HG02763 (cell line): ENCODE data around the gene ADK.
"Not testable (repeated sequence)": the region's sequence is repeated elsewhere in the genome, so short reads cannot be mapped to it uniquely, and the experiment has no call there.

ENCODE experiments used
- ATAC-seq: cut with Tn5 transposase; IDR thresholded peaks from one replicate; pipeline ENCODE4 v1.9.1; 2021; ENCODE audit warnings: mild to moderate bottlenecking, moderate library complexity; ENCODE audit not compliant: unreplicated experiment

Gene ADK

DNA sequence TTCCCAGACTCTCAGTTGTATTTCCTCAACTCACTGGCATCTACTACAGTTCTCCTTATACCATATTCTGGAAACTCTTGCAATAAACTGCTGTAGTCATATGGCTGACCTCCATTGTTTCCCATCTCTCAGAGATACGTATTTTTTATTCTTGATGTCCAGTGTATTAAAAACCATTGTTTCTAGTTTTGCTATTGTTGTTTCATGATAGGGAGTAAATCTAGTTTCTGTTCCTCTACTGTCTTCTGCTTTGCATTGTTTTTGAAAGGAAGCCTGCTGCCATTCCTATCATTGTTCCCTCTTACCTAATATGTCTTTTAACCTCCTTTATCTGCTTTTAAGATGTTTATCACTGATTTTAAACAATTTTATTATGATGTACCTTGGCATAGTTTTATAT lies 255.0 kb downstream of the ADK start:
- no peak for ATAC-seq

- ATAC-seq = no peak
Measured at GRCh38 chr10:74415146-74415839, 264.3 kb downstream of the ADK start.

- no peak for ATAC-seq
Measured at GRCh38 chr10:74417397-74417796, 266.4 kb downstream of the ADK start.

DNA sequence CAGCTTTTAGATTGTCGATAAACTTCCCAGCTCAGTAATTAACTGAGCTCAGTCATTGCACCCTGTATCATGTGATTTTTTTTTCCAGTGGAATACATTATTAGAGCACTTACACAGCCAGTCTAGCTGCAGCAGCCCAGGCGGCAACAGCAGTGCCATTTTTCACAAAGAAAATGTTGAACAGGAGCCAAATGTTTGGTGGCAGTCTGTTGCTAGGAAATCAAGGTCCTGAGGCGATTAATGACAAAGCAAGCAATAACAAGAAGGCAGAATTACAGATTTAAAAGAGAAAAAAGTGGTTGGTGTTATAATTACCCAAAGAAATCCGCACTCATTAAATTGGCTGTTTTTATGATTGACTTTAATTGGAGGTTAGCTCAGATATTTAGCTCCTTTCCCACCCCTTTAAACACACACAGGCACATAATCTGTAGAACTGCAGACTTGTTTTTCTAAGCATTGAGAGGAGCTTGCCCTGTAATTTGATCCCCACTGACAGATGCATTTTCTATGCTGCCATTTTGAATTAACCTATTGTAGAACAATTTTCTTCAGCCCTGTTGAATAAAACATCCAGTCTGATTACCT lies 267.4 kb downstream of the ADK start:
- no peak for ATAC-seq

DNA sequence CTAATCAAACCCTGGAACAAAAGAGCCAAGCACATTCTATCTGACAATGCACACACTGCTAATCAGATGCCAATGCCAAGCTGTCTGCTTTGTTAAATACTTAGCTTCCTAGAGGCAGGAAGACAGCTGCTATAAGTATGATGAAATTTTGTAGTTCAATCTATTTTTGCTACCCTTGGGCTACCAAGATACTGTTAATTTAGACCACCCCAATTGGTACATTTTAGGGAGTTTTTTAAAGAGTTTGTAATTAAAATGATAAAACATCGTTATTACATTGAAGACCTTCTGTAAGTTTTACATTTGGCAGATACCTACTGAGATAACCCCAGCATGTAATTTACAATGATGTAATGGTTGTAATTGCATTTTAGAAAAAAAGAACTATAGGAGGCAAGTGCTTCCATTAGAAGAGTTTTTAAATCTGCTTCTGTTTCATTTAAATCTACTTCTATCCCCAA lies 268.5 kb downstream of the ADK start:
- no peak for ATAC-seq

DNA sequence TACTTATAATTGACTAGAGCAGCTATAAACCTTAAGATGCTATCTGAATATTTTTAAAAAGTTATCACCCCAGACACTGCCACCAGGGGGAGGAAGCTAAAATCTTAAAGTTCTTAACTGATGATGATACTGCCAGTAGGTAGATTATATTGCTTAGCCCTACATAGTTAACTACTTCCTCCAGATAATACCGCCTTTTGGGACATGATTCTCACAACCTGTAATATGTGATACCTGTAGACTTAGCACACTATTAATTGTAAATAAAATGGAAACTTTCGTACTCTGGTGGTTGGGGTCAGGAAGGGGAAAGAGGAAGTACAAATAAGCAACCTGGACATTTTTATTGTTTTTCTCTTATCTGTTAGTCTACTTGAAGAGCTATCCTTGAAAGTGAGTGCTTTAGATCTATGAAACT lies 268.9 kb downstream of the ADK start:
- no peak for ATAC-seq

GRCh38 chr10:74424565-74424964 lies 273.5 kb downstream of the ADK start:
- ATAC-seq = no peak

DNA sequence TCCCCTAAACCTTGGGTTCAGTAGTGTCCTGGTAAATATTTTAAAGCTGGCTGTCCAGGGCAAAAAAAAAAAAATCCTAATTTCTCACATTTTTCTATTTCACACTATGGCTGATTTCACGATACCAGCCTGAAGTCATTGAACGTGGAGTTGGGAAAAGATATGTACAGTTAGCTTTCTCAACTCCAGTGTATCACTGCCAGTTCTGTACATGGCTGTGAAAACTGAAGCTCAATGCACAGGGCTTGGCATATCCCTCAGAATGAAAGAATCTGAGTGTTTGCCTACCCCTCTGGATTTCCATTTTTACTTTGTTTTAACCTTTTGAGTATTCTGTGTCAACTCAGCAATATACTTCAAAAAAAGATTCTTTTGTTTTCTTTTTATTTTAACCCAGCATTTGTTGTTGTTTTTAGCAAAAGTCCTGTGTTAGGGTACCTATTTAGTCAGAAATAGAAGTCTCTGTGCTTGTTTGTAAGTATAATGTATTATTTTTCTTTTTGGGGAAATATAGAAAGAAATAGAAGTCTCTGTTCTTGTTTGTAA lies 274.5 kb downstream of the ADK start:
- no peak for ATAC-seq

DNA sequence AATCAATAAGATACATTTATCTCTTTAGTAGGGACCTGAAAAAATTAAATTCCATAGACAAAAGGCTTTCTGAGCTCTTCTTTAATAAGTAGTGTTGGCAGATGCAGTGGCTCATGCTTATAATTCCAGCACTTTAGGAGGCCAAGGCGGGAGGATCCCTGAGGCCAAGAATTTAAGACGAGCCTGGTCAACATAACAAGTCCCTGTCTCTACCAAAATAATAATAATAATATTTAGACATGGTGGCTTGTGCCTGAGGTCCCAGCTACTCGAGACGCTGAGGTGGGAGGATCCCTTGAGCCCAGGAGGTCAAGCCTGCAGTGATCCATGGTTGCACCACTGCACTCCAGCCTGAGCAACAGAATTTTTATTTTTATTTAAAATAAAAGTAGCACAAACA lies 280.8 kb downstream of the ADK start:
- ATAC-seq = no peak

- ATAC-seq = no peak
Measured at GRCh38 chr10:74432841-74433594, 282.0 kb downstream of the ADK start.

DNA sequence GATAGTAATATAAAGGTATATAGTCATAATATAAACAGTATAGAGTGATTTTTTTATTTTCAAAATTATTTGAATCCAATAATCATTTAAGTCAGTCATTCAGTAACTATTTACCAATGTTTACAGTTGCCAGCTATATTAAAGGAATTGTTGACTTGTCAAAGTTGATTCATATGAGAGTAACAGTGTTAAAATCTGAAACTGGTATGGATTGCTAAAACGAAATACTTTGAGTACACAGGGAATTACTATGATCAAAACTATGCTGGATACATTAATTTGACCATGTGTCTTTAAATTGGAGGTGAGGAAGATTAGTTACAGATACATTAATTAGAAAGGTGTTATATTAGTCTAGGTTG lies 282.6 kb downstream of the ADK start:
- ATAC-seq = no peak

GRCh38 chr10:74433993-74434392 lies 283.0 kb downstream of the ADK start:
- ATAC-seq = no peak

DNA sequence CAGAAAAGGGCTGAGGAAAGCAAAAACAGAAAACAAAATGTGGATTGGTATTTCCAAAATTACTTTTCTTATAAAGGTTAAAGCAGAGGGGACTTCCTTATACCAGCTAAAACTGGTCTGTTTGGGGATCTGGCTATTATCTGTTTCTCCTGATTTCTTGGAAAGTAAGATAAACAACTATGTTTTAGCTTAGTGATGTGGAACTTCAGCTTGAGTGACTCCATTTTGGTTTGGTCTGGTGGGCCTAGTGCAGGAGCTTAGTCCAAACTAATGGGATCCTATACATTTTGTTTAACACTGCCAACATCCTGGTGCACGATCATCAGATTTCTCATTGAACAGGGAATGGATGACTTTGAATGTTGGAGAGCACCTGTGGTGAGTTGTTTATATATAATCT lies 283.5 kb downstream of the ADK start:
- no peak for ATAC-seq

DNA sequence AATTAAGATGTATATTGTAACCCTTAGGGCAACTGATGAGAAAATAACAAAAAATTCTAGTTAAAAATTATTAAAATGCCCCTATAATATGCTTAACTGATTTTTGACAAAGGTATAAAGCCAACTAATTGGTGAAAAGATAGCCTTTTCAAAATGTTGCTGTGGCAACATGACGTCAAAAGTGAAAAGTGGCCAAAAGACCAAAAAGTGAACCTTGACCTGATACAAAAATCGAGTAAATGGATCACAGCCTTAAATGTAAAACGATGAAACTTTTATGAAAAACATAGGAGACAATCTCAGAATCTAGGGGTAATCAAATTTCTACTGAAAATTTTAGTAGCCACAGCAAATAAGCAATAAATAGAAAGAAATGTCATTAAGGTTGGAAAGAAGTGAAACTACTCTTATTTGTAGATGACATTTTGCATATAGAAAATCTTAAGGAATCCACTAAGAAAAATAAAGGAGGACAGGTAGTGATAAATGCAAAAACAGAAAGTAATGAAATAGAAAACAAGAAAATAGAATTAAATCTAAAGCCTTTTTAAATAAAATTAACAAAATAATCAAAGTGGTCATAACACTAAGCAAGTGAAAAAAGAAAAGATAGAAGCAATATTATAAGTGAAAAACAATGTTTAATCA lies 285.6 kb downstream of the ADK start:
- no peak for ATAC-seq

DNA sequence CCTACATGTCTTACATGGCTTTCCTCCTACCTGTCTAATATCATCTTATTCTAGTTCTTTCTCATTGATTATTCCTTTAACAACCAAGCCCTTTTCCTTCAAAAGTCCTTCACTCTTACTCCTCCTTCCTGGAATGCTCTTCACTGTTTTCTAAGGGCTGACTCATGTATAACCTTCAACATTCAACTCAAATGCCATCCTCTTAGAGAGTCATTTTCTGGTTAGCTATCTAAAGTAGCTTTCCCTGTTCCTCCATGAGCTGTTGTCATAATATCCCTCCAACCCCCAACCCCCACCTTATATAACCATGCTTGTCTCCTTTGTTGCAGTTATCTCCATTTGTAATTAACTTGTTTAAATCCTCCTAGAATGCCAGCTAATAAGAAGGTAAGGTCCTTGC lies 286.8 kb downstream of the ADK start:
- no peak for ATAC-seq

- no peak for ATAC-seq
Measured at GRCh38 chr10:74439213-74439612, 288.2 kb downstream of the ADK start.

GRCh38 chr10:74445493-74445892 lies 294.5 kb downstream of the ADK start:
- no peak for ATAC-seq

DNA sequence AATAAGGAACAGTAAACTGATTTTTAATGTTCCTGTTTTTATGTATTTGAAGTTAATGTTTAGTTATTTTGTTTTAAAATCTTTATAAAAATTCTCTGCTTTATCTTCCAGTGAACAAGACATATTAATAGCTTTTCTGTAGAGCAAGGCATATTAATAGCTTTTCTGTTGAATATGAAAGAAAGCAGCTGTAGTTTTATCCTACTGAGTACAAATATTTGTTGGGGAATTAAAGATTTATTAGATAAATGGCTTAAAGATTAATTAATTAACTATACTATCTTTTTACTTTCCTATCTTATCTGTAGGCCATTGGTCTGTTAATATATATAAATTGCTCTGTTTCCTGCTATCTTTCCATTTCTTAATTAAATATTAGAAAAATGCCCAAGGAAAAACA lies 299.6 kb downstream of the ADK start:
- no peak for ATAC-seq

DNA sequence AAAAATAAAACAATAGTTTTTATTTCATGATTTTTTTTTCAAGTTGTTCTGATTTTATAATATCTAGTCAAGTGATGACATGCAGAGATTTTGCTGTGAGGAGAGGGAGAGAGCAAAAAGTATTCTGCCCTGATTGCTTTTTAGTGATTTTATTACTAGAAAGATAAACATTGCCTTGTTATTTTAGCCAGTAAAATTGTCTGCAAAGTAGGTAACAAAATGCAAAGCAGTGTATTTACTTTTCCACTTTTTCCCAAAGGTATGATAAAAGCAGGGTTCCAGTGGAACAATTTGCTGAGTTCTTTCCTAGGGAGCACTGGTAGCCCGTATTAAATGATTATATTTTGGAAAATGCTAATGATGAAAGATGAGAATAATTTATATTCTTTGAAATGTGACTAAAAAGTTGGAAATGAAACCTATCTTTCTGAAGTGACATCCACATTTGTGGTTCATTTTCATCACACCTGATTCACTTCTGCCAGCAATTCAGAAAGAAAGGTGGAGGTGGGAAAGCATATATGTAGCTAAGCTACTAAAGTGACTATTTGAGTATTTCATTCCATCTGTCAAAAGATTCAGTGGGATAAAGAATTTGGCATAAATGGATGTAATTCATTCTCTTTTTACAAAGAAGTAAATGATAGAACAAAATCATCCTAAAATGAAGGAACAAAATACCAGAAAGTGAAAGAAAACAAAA lies 300.3 kb downstream of the ADK start:
- ATAC-seq = no peak

- ATAC-seq = no peak
Measured at GRCh38 chr10:74453169-74453568, 302.1 kb downstream of the ADK start.

DNA sequence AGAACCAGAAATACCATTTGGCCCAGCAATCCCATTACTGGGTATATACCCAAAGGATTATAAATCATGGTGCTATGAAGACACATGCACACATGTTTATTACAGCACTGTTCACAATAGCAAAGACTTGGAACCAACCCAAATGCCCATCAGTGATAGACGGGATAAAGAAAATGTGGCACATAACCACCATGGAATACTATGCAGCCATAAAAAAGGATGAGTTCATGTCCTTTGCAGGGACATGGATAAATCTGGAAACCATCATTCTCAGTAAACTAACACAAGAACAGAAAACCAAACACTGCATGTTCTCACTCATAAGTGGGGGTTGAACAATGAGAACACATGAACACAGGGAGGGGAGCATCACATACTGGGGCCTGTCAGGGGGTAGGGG lies 306.5 kb downstream of the ADK start:
- not testable (repeated sequence) for ATAC-seq
